GM18519 (cell line): ENCODE data around the gene DQX1.

Source experiments
- ATAC-seq: cut with Tn5 transposase; IDR thresholded peaks from one replicate; pipeline ENCODE4 v1.9.1; 2021; ENCODE audit warnings: mild to moderate bottlenecking, moderate library complexity; ENCODE audit not compliant: unreplicated experiment, low FRiP score

DQX1 gene

GRCh38 chr2:74513605-74514367, 12.2 kb downstream of the DQX1 start:
- no peak for ATAC-seq

- no peak for ATAC-seq
These were observed 13.1 kb downstream of the DQX1 start for GRCh38 chr2:74512744-74513604.

GRCh38 chr2:74511104-74511989, 14.7 kb downstream of the DQX1 start:
- no peak for ATAC-seq

- ATAC-seq: no peak
These were observed 15.8 kb downstream of the DQX1 start for GRCh38 chr2:74510272-74510671.

- ATAC-seq: no peak
These were observed 18.0 kb downstream of the DQX1 start for GRCh38 chr2:74507926-74508520.

GRCh38 chr2:74507145-74507925, 18.7 kb downstream of the DQX1 start, which contains the start of gene PCGF1:
TSS of gene PCGF1 (minus strand) at chr2:74507695. CDS start at chr2:74507668, 27 bp downstream.
- peak; percentile 75 for ATAC-seq

- no peak for ATAC-seq
These were observed 20.4 kb downstream of the DQX1 start for GRCh38 chr2:74505448-74506246.

- no peak for ATAC-seq
These were observed 21.4 kb downstream of the DQX1 start for GRCh38 chr2:74504591-74504990.

- ATAC-seq: no peak
These were observed 22.2 kb downstream of the DQX1 start for GRCh38 chr2:74503506-74504475.

- peak; percentile 32 for ATAC-seq
These were observed 23.1 kb downstream of the DQX1 start for GRCh38 chr2:74502720-74503505.

- ATAC-seq: no peak
These were observed 23.8 kb downstream of the DQX1 start for GRCh38 chr2:74502147-74502719.

- no peak for ATAC-seq
These were observed 24.5 kb downstream of the DQX1 start for GRCh38 chr2:74501335-74502071.

GRCh38 chr2:74500578-74500946, 25.5 kb downstream of the DQX1 start:
- ATAC-seq: no peak

GRCh38 chr2:74499940-74500577, 26.0 kb downstream of the DQX1 start:
- ATAC-seq: no peak

GRCh38 chr2:74499267-74499939, 26.6 kb downstream of the DQX1 start, which contains the start of gene LBX2:
TSS of gene LBX2 (minus strand) at chr2:74499603. CDS start at chr2:74499537, 66 bp downstream.
- no peak for ATAC-seq
